Measurements from ENCODE around the gene PDCD2L.

PDCD2L gene

GRCh38 chr19:34471906-34472700, 67.9 kb downstream of the PDCD2L start:
- TF ChIP-seq EZH2 (IDR thresholded peaks at IDR 0.05; ENCODE audit: borderline replicate concordance, low read depth, low read length, severe bottlenecking) (no peak), CTCF (IDR thresholded peaks at IDR 0.05; ENCODE audit: borderline replicate concordance, extremely low read depth, low read length, poor library complexity, severe bottlenecking) (no peak)

GRCh38 chr19:34474233-34474989, 70.2 kb downstream of the PDCD2L start:
- TF ChIP-seq EZH2 (IDR thresholded peaks at IDR 0.05; ENCODE audit: borderline replicate concordance, low read depth, low read length, severe bottlenecking) (no peak), CTCF (IDR thresholded peaks at IDR 0.05; ENCODE audit: borderline replicate concordance, extremely low read depth, low read length, poor library complexity, severe bottlenecking) (no peak)
- Histone ChIP-seq H3K27me3 (ENCODE audit: insufficient read depth, low read length, poor library complexity) (no peaks in the 10 kb centered on the region), H3K9me3 (ENCODE audit: insufficient read depth, low read length, severe bottlenecking) (no peaks in the 10 kb centered on the region), H3K4me3 (ENCODE audit: low read depth in 1 of 2, low read length in 2 of 2) (no peak overlapping the region), H2AFZ (ENCODE audit: low read depth, low read length) (no peak overlapping the region), H3K9ac (ENCODE audit: low read depth, low read length) (no peak overlapping the region), H3K79me2 (ENCODE audit: insufficient read depth, low read length) (no peaks in the 10 kb centered on the region), H3K36me3 (ENCODE audit: insufficient read depth, low read length) (peaks cover 41% of the 10 kb centered on the region), H3K4me1 (ENCODE audit: insufficient read depth, low read length) (no peaks in the 10 kb centered on the region), H3K27ac (ENCODE audit: low read length) (no peak overlapping the region), H4K20me1 (ENCODE audit: insufficient read depth, low read length) (peaks cover 5% of the 10 kb centered on the region; the same call in 1 of the 2 replicates), H3K4me2 (ENCODE audit: insufficient read depth, low read length) (no peak overlapping the region)
- no peak for ATAC-seq (ENCODE audit: insufficient read depth, low read depth)
- no peak for DNase-seq

More at GRCh38 chr19:34471906-34472700, 67.9 kb downstream of the PDCD2L start:
- Histone ChIP-seq H3K27me3 (ENCODE audit: insufficient read depth, low read length, poor library complexity) (no peaks in the 10 kb centered on the region), H3K4me2 (ENCODE audit: insufficient read depth, low read length) (no peak overlapping the region), H3K79me2 (ENCODE audit: insufficient read depth, low read length) (no peaks in the 10 kb centered on the region), H3K4me3 (ENCODE audit: low read depth in 1 of 2, low read length in 2 of 2) (no peak overlapping the region), H2AFZ (ENCODE audit: low read depth, low read length) (no peak overlapping the region), H3K27ac (ENCODE audit: low read length) (no peak overlapping the region), H3K9me3 (ENCODE audit: insufficient read depth, low read length, severe bottlenecking) (no peaks in the 10 kb centered on the region), H3K9ac (ENCODE audit: low read depth, low read length) (no peak overlapping the region), H4K20me1 (ENCODE audit: insufficient read depth, low read length) (peaks cover 8% of the 10 kb centered on the region; the same call in 1 of the 2 replicates), H3K36me3 (ENCODE audit: insufficient read depth, low read length) (peaks cover 64% of the 10 kb centered on the region), H3K4me1 (ENCODE audit: insufficient read depth, low read length) (no peaks in the 10 kb centered on the region)
- DNase-seq (no peak), ATAC-seq (ENCODE audit: insufficient read depth, low read depth) (no peak)

- TF ChIP-seq CTCF (IDR thresholded peaks at IDR 0.05; ENCODE audit: borderline replicate concordance, extremely low read depth, low read length, poor library complexity, severe bottlenecking): no peak
- no peak for TF ChIP-seq EZH2 (IDR thresholded peaks at IDR 0.05; ENCODE audit: borderline replicate concordance, low read depth, low read length, severe bottlenecking)
- H3K27ac ChIP-seq (ENCODE audit: low read length): no peak overlapping the region
- peaks cover 5% of the 10 kb centered on the region; the same call in 1 of the 2 replicates for H4K20me1 ChIP-seq (ENCODE audit: insufficient read depth, low read length)
- no peaks in the 10 kb centered on the region for H3K4me1 ChIP-seq (ENCODE audit: insufficient read depth, low read length)
- no peaks in the 10 kb centered on the region for H3K27me3 ChIP-seq (ENCODE audit: insufficient read depth, low read length, poor library complexity)
- DNase-seq: no peak
- no peak overlapping the region for H3K4me3 ChIP-seq (ENCODE audit: low read depth in 1 of 2, low read length in 2 of 2)
- no peak overlapping the region for H3K4me2 ChIP-seq (ENCODE audit: insufficient read depth, low read length)
- no peak overlapping the region for H2AFZ ChIP-seq (ENCODE audit: low read depth, low read length)
- peaks cover 32% of the 10 kb centered on the region for H3K36me3 ChIP-seq (ENCODE audit: insufficient read depth, low read length)
- no peaks in the 10 kb centered on the region for H3K79me2 ChIP-seq (ENCODE audit: insufficient read depth, low read length)
- no peaks in the 10 kb centered on the region for H3K9me3 ChIP-seq (ENCODE audit: insufficient read depth, low read length, severe bottlenecking)
- ATAC-seq (ENCODE audit: insufficient read depth, low read depth): no peak; the same call in 2 of the 3 replicates
- no peak overlapping the region for H3K9ac ChIP-seq (ENCODE audit: low read depth, low read length)
Measured at GRCh38 chr19:34475026-34475974, 71.1 kb downstream of the PDCD2L start.
